Measurements from ENCODE around the gene GHITM.
"Not testable (repeated sequence)": the region's sequence is repeated elsewhere in the genome, so short reads cannot be mapped to it uniquely, and the experiment has no call there.

Gene GHITM

DNA sequence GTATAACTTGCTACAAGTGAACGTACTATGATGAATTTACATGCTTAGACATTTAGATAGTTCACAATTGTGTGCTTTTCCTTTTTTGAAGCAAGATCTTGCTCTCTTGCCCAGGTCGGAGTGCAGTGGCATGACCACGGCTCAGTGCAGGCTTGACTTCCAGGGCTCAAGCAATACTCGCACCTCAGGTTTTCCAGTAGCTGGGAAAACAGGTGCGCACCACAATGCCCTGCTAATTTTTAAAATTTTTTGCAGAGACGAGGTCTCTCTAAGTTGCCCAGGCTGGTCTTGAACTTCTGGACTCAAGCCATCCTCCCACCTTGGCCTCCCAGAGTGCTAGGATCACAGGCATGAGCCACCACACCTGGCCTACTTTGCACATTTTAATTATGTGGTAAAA is 36.1 kb downstream of the GHITM start:
- no peak for FAIRE-seq
- no peak for DNase-seq (ENCODE audit: low spot score)

DNA sequence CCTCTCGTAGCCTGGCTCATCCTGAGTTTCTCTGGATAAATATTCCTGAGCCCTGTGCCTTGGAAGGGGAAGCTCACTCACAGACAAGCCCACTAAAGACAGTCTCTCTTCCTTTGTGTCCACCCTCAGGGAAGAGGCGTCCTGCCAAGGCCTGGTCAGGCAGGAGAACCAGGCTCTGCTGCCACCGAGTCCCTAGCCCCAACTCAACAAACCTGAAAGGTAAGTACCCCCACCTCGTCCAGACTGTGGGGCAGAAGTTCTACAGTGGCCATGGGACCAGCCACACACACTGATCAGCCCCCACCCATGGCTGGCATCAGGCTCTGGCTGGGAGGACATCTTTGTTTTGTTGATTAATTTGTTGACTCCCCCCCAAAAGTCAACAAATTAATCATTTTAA is 37.0 kb downstream of the GHITM start:
- no peak for FAIRE-seq

GRCh38 chr10:84176836-84177474 is 37.6 kb downstream of the GHITM start:
- FAIRE-seq, result no peak
- DNase-seq (ENCODE audit: low spot score), result no peak

More for the DNA sequence above, 37.0 kb downstream of the GHITM start:
- DNase-seq (ENCODE audit: low spot score), result no peak

DNA sequence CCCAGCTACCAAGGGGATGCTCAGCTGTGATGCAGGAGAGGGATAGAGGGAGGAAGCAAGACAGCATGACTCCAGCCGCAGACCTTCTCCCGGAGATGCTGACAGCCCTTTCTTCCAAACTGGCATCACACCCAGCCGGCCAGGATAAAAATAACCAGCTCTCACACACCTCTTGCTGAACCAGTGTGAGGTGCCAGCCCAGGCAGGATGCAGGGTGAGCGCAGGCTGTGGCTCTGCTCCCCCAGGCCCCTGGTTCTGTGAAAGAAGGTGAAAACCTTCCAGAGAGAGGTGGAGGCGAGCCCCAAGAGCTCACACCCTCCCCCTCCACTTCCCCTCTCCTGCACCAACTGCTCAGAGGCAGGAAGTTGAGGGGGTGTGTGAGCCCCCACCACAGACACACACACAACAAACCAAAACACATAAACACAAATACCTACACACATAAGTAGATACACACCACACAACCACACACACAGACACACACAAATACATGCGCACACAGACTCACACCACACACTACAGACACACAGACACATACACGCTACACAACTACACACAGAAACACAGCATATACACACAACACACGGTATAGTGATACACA is 38.3 kb downstream of the GHITM start:
- DNase-seq (ENCODE audit: low spot score) (no peak), FAIRE-seq (no peak)

DNA sequence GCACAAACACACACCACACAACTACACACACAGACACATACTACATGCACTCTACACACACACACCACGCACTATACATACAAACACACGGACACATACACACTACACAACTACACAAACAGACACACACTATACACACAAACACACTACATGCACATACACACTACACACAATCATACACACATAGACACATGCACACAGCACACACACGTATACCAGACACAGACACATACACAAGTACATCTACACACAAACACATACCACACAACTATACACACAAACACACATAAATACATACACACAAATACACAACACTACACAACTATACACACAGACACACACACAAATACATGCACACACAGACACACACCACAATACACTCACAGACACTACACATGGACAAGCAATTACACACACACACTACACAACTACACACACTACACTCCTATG is 38.9 kb downstream of the GHITM start:
- DNase-seq (ENCODE audit: low spot score), result no peak
- FAIRE-seq, result no peak

DNA sequence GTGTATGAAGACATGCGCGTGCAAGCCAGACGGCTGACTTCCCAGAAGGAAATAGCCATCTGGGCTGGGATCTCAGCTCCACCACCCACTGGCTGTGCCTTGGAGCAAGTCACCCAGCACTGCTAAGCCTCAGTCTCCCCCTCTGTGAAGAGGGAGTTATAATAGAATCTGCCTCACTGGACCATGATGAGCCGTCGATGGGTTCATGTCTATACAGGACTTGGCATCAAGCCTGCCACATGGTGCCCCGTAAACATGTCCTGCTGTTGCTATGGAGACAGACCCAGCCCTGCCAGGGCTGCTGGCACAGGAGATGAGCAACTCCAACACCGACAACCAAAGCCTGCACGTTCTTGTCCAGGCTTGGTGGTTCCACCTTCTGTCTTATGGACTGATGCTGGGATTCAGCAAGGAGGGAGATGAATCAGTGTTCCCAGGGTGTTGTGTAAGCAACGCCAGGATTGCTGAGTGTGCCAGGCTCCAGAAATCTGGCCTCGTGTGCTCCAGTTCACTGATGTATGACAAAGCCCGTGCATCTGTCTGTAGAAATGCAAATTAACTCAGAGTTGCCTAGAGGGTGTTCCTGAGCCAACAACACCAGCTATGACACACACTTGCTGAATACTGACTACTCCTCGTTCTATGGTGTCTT is 39.9 kb downstream of the GHITM start:
- DNase-seq (ENCODE audit: low spot score) (peak; percentile 96), FAIRE-seq (peak; percentile 91)

GRCh38 chr10:84180386-84180785 is 41.1 kb downstream of the GHITM start:
- FAIRE-seq; DNase-seq (ENCODE audit: low spot score): not testable (repeated sequence)

- no peak for DNase-seq (ENCODE audit: low spot score)
- no peak for FAIRE-seq
Measured at GRCh38 chr10:84181631-84182030, 42.3 kb downstream of the GHITM start.

GRCh38 chr10:84184517-84184916 is 45.2 kb downstream of the GHITM start:
- no peak for DNase-seq (ENCODE audit: low spot score)
- FAIRE-seq, result no peak

DNA sequence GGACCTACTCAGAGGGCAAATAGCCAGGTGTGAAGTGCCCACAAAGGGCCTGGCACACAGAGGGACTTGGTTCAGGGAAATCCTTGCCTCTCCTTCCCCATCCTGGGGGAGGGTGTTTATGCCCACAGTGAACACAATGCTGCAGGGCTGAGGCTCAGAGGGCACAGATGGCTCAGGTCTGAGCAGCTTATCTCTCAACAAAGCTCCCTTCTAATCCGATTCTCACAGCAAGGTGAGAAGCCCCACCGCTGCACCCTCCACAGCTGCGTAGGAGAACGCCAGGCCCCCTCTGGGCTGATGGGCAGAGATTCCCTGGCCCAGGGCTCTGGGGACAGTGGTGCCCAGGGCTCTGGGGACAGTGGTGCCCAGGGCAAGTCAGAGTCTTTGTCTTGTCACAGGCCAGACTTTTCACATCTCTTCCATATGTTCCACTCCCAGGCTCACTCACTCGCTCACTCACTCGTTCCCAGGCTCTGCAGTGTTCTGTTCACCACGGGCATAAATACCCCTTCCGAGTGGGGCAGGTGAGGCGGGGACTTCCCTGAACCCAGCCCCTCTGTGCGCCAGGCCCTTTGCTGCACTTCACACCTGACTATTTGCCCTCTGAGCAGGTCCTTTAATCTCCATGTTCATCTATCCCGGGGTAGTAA is 46.3 kb downstream of the GHITM start:
- FAIRE-seq, result no peak
- DNase-seq (ENCODE audit: low spot score), result no peak

DNA sequence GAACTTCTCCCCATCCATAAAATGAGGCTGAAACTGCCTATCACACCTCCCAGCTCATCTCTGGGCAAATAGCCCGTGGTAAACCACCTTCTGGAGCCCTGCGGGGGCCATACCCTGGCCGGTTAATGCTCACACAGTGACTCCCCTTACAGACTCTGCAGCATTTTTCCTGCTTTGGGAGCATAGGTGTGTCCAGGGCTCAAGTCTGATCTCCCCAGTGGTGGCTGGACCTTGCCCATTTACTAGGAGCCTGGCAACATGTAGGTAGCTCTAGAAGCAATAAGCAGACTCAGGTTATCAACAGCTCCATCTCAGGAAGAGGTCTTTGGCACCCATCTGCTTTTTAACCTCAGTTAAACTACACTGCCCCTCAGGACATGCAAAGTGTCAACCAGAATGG is 49.5 kb downstream of the GHITM start:
- no peak for DNase-seq (ENCODE audit: low spot score)
- no peak for FAIRE-seq

DNA sequence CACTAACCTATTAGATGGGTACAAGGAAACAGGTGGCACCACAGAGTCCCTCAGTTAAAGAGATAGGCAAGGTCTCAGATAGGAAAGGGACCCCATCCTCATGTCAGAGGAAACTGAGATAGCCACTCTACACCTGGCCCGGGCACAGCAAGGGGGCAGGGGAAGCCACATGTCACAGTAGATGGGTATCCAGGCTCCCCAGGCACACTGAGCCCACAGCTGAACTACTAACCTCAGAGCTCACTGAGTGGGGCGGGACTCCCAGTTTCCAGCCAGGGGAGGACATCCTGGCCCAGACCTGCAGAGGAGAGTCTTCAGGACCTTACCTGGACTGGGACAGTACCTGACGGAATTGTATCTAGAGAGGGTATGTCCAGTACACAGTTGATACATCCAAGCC is 51.3 kb downstream of the GHITM start:
- DNase-seq (ENCODE audit: low spot score), result no peak
- FAIRE-seq, result no peak

GRCh38 chr10:84191106-84191505 is 51.8 kb downstream of the GHITM start:
- DNase-seq (ENCODE audit: low spot score) (no peak), FAIRE-seq (no peak)

- no peak for FAIRE-seq
- DNase-seq (ENCODE audit: low spot score), result no peak
Measured at GRCh38 chr10:84193327-84193726, 54.0 kb downstream of the GHITM start.

- DNase-seq (ENCODE audit: low spot score) (no peak), FAIRE-seq (no peak)
Measured at GRCh38 chr10:84193846-84194423, 54.6 kb downstream of the GHITM start.

DNA sequence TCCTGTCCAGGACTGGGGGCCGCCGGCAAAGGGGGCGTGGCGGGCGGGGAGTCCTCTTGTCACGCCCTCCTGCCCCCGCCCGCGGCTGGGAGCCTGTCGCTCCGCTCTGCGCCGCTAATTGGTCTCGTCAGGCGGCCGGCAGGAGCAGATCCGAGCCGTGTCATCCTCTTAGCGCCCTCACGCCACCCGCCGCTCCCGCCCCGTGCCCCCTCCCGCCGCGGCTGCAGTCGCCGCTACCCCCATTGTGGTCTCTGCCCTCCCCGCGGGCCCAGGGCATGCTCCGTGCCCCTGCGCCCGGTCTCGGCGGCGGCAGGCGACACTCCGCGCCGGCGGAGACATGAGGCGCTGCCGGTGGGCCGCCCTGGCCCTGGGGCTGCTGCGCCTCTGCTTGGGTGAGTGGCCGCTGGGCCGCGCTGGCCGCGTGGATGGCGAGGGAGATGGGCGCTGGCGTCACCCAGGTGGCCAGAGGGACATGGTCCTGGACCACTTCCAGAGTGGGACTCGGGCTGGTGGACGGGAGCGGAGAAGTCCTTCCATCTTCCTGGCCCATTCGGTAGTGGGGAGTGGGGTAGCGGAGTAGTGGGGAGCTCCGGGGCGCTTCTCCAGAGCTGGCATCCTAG is 55.2 kb downstream of the GHITM start, which contains the start of gene CDHR1:
TSS of gene CDHR1 (plus strand) at position 114 of the 620 bp plus-strand sequence. CDS start at position 338, 224 bp downstream.
- DNase-seq (ENCODE audit: low spot score) (peak; percentile 44), FAIRE-seq (no peak)

DNA sequence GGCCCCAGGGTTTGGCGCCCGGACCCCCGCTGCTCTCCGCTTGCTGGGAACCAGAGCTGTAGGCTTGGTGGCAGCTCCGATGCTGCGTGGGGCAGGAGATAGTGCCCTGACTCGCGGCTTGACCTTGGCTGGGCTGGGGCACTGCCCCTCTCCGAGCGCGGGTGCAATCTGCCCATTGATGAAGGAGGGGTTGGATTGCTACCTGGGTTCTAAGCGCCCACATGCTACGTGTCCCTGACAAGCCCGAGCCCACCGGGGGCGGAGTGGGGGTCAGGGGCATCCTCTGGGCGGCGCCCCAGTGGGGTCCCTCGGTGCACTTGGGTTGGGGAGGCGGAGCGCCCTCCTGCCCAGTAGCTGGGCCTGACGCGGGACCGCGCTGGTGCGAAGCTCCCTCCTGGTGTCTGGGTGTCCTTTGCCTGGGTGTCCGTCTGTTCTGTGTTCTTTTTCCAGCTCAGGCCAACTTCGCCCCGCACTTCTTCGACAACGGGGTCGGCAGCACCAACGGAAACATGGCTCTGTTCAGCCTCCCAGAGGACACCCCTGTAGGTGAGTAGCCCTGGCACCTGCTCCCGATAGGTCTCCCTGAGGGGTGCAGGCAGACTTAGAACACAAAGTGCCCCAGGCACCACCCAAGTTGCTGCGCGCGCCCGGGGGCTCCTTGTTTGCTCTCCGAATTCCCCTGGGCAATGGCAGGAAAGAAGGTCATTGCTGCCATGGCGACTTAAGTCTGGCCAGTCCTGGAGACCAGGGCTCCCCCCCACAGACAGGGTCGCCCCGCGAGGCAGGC is 55.9 kb downstream of the GHITM start:
- no peak for FAIRE-seq

GRCh38 chr10:84196083-84196482 is 56.8 kb downstream of the GHITM start:
- no peak for FAIRE-seq

More for the DNA sequence above, 55.9 kb downstream of the GHITM start:
- no peak for DNase-seq (ENCODE audit: low spot score)

DNA sequence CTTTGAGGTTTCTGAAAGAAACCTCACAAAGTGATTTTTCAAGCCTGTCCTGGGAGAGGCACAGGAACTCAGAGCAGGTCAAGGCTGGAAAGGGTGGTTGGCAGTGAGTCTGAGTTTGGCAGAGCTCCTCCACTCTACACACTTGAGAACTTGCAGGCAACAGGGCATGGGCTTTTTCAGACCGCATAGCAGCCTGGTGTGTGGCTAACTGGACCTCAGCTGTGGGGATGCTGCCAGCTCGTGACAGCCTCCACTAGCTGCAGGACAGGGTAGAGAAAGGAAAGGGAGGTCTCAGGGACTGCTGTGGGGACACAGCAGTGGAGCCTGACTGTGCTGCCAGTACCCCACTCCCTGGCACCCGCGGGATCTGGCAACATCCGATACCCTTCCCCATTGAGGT is 57.6 kb downstream of the GHITM start:
- FAIRE-seq, result no peak
- DNase-seq (ENCODE audit: low spot score), result no peak

More at GRCh38 chr10:84196083-84196482, 56.8 kb downstream of the GHITM start:
- no peak for DNase-seq (ENCODE audit: low spot score)

- FAIRE-seq, result no peak
- no peak for DNase-seq (ENCODE audit: low spot score)
Measured at GRCh38 chr10:84197643-84198042, 58.3 kb downstream of the GHITM start.

Data from RCC 7860 (cell line).